HG02588 (cell line): Measurements from ENCODE around the gene SCO2.

Source experiments
- ATAC-seq: cut with Tn5 transposase; IDR thresholded peaks from one replicate; pipeline ENCODE4 v1.9.1; 2021; ENCODE audit warnings: mild to moderate bottlenecking, moderate library complexity; ENCODE audit not compliant: unreplicated experiment

Gene SCO2

DNA sequence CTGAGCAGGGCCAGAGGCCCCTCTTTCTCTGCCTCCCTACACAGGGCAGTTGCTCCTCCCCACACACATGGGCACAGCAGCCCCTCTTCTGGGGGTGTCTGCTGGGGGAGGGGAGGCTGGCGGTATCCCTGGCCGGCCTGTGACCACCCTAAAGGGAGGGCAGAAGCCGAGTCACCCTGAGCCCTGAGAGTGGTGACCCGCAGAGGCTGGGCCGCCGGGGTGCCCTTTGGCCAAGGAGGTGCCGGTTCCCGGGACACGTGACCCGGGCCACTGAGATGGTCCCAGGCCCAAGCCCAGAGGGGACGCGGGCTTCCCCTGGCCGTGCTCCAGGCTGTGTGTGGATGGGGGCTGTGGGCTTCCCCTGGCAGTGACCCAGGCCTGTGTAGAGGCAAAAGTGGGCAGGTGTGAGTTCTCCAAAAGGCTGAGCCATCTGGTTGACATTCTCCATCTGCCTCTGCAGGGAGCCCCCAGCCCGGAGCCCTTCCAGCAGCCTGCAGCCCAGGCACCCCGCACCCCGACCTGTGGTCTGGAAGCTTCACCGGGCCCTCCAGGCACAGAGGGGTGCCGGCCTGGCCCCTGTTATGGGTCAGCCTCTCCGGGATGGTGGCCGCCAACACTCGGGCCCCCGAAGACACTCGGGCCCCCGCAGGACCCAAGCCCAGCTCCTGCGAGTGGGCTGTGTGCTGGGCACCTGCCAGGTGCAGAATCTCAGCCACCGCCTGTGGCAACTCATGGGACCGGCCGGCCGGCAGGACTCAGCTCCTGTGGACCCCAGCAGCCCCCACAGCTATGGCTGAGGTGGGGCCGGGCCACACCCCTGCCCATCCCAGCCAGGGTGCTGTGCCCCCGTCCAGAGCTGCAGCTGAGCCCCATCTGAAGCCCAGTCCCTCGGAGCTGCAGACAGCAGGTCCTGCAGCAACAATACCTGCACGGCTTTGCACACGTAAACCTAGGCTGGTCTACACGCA lies 43.0 kb downstream of the SCO2 start:
- ATAC-seq = no peak

DNA sequence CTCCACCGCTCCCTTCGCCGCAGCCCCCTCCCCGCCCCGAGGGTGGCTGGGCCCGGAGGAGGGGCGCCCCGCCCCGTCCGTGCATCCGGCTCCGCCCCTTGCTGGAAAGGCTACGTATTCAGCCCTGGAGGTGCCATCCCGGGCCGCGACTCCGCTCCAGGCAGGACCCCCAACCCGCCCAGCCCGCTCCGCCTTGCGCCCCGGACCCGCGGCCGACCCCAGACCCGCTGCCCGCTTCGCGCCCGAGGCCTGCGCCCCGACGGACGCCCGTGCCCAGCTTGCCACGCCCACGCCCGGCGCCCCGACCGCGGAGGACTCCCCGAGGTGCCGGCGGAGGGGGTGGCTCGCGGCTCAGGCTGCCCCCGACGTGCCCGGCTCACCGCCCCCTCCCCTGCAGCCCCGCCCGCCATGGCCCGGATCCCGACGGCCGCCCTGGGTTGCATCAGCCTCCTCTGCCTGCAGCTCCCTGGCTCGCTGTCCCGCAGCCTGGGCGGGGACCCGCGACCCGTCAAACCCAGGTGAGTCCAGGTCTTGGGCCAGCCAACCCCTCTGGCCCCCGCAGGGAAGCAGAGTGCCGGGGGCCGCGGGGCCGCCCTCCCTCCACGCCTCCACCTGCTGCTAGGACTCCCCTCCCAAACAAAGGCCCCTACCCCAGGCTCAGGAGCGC lies 43.8 kb downstream of the SCO2 start, which contains the start of gene ADM2:
TSS of gene ADM2 (plus strand) at position 104 of the 667 bp plus-strand sequence. CDS start at position 409, 305 bp downstream.
- ATAC-seq = no peak

GRCh38 chr22:50481045-50481439 lies 44.4 kb downstream of the SCO2 start:
- no peak for ATAC-seq

- ATAC-seq = no peak
Measured at GRCh38 chr22:50479721-50480120, 45.7 kb downstream of the SCO2 start.

DNA sequence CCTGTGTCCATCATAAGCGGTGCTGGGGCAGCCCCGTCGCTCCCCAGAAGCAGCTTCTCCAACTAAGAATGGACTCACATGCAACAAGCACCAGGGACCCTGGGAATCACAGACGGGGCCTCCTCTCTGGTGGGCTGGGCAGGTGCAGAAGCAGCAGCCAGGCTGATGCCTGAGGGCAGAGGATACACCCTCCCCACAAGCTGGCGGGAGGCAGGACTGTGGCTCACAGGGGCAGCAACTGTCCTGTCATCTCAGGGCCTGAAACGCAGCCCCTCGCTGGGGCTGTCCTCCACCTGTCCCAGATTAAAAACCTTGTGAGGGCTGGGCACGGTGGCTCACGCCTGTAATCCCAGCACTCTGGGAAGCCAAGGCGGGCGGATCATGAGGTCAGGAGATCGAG lies 47.5 kb downstream of the SCO2 start:
- no peak for ATAC-seq

DNA sequence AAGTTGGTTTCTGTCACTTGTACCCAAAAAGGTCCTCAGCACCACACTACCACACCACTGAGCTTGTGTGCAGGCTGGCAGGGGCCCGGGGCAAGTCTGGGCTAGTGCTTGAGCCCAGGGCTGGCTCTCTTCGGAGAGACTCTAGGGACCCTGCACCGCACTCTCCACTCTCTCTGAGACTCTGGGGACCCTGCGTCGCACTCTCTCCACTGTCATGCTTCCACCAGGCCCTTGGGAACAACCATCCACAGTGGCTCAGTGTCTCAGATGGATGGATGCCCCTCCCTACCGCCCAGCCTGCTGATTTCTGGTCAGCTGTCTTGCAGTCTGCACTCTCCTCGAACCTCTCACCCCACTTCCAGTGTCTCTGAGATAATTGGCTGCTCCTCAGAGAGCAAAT lies 48.5 kb downstream of the SCO2 start:
- no peak for ATAC-seq

DNA sequence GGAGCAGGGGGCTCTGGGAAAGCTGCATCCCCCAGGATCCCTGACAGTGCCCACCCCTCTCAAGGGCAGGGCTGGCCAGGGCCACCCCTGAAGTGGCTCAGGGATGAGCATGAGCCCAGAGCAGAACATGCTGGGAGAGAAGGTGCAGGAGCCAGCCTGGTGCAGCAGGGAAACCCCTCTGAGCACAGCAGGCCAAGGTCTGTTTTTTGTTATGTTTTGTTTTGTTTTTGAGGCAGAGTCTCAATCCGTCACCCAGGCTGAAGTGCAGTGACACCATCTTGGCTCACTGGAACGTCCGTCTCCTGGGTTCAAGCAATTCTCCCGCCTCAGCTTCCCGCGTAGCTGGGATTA lies 49.8 kb downstream of the SCO2 start:
- no peak for ATAC-seq

GRCh38 chr22:50474710-50475651 lies 50.4 kb downstream of the SCO2 start, which contains the start of gene SBF1:
SBF1 (minus strand) TSS chr22:50475035; CDS start chr22:50474840, 195 bp downstream.
- ATAC-seq = peak; percentile 61

GRCh38 chr22:50473855-50474671 lies 51.3 kb downstream of the SCO2 start:
- ATAC-seq = no peak
